Trophoblast cell (in vitro differentiated cells and primary cell): Measurements from ENCODE around the gene DND1.
"Not testable (repeated sequence)": the region's sequence is repeated elsewhere in the genome, so short reads cannot be mapped to it uniquely, and the experiment has no call there.

Experiments used
- DNase-seq, 2 donors: peaks; one replicate each; pipeline ENCODE4 v3.0.0-alpha.2; 2016
- H2AFZ ChIP-seq: 2 replicates; pipeline ENCODE4 v1.6.1; 2013; ENCODE audit warnings: low read length, moderate library complexity, mild to moderate bottlenecking; ENCODE audit not compliant: insufficient read depth, poor library complexity
- H2AK5ac ChIP-seq: 2 replicates; pipeline ENCODE4 v1.6.1; 2013; ENCODE audit warnings: mild to moderate bottlenecking, low read length
- H2BK120ac ChIP-seq: 2 replicates; pipeline ENCODE4 v1.6.1; 2013; ENCODE audit warnings: low read length, mild to moderate bottlenecking, moderate library complexity; ENCODE audit not compliant: insufficient read depth, poor library complexity
- H2BK12ac ChIP-seq: 2 replicates; pipeline ENCODE4 v1.6.1; 2013; ENCODE audit warnings: mild to moderate bottlenecking, low read length, moderate library complexity
- H2BK5ac ChIP-seq: 2 replicates; pipeline ENCODE4 v1.6.1; 2013; ENCODE audit warnings: low read length, low read depth, moderate library complexity, mild to moderate bottlenecking; ENCODE audit not compliant: poor library complexity
- H3K14ac ChIP-seq: 2 replicates; pipeline ENCODE4 v1.6.1; 2013; ENCODE audit warnings: mild to moderate bottlenecking, low read length
- H3K18ac ChIP-seq: 2 replicates; pipeline ENCODE4 v1.6.1; 2013; ENCODE audit warnings: mild to moderate bottlenecking, low read length
- H3K23ac ChIP-seq: 2 replicates; pipeline ENCODE4 v1.6.1; 2013; ENCODE audit warnings: low read length
- H3K27ac ChIP-seq: 2 replicates; pipeline ENCODE4 v1.5.1; 2013; ENCODE audit warnings: low read depth, mild to moderate bottlenecking, inconsistent platforms, low read length, moderate library complexity
- H3K27me3 ChIP-seq: 2 replicates; pipeline ENCODE4 v1.6.1; 2013; ENCODE audit warnings: inconsistent platforms, mild to moderate bottlenecking, low read length, moderate library complexity; ENCODE audit not compliant: insufficient read depth
- H3K36me3 ChIP-seq, 2 experiments: 1 replicate in 1 of 2; 2 replicates in 1 of 2; pipeline ENCODE4 v1.6.1; 2013; ENCODE audit warnings: low read length in 2 of 2, mild to moderate bottlenecking in 2 of 2, moderate library complexity in 1 of 2; ENCODE audit not compliant: insufficient read depth in 2 of 2, control insufficient read depth in 1 of 2
- H3K4ac ChIP-seq: 2 replicates; pipeline ENCODE4 v1.6.1; 2013; ENCODE audit warnings: low read depth, mild to moderate bottlenecking, low read length, moderate library complexity
- H3K4me1 ChIP-seq, 2 experiments: 1 replicate in 1 of 2; 2 replicates in 1 of 2; pipeline ENCODE4 v1.6.1; 2013; ENCODE audit warnings: low read length in 2 of 2, mild to moderate bottlenecking in 2 of 2, moderate library complexity in 1 of 2; ENCODE audit not compliant: insufficient read depth in 2 of 2, control insufficient read depth in 1 of 2
- H3K4me2 ChIP-seq: 2 replicates; pipeline ENCODE4 v1.6.1; 2013; ENCODE audit warnings: inconsistent platforms, mild to moderate bottlenecking, low read length, moderate library complexity
- H3K4me3 ChIP-seq: 2 replicates; pipeline ENCODE4 v1.5.1; 2013; ENCODE audit warnings: mild to moderate bottlenecking, low read depth, low read length, inconsistent platforms
- H3K79me1 ChIP-seq: one replicate; pipeline ENCODE4 v1.6.1; 2013; ENCODE audit warnings: low read length
- H3K79me2 ChIP-seq: 2 replicates; pipeline ENCODE4 v1.6.1; 2013; ENCODE audit warnings: low read length, mild to moderate bottlenecking; ENCODE audit not compliant: control insufficient read depth, insufficient read depth, poor library complexity
- H3K9ac ChIP-seq: 2 replicates; pipeline ENCODE4 v1.6.1; 2013; ENCODE audit warnings: mild to moderate bottlenecking, low read length
- H3K9me3 ChIP-seq: 2 replicates; pipeline ENCODE4 v1.6.1; 2013; ENCODE audit warnings: low read depth, mild to moderate bottlenecking, control low read depth, inconsistent platforms, low read length; ENCODE audit not compliant: insufficient read depth
- H4K12ac ChIP-seq: 2 replicates; pipeline ENCODE4 v1.6.1; 2013; ENCODE audit warnings: low read depth, mild to moderate bottlenecking, low read length, moderate library complexity
- H4K8ac ChIP-seq: 2 replicates; pipeline ENCODE4 v1.6.1; 2013; ENCODE audit warnings: low read depth, mild to moderate bottlenecking, low read length, moderate library complexity
- H4K91ac ChIP-seq: one replicate; pipeline ENCODE4 v1.6.1; 2013; ENCODE audit warnings: low read depth, mild to moderate bottlenecking, low read length, moderate library complexity
- WGBS: extraction: QIAGEN DNeasy Blood & Tissue Kit; methylation state at CpG from one replicate; pipeline ENCODE4 v1.1.7; 2013; ENCODE audit warnings: missing lambda C conversion rate; ENCODE audit not compliant: insufficient read length, insufficient coverage; ENCODE audit errors: extremely low coverage; 5-methylcytosine and 5-hydroxymethylcytosine counted together

Gene DND1

GRCh38 chr5:140641716-140642115, 31.7 kb downstream of the DND1 start:
- Histone ChIP-seq H2BK12ac (no peak overlapping the region), H4K8ac (no peak overlapping the region), H3K36me3 (peaks cover 18 to 30% of the 10 kb centered on the region in 2 experiments), H3K14ac (no peak overlapping the region), H2AK5ac (no peak overlapping the region), H3K4me2 (no peak overlapping the region), H3K4me3 (no peak overlapping the region), H3K23ac (no peak overlapping the region), H3K4ac (no peak overlapping the region), H4K91ac (no peak overlapping the region), H3K27ac (no peak overlapping the region), H3K4me1 (peaks cover 5 to 11% of the 10 kb centered on the region in 2 experiments), H3K18ac (no peak overlapping the region), H2BK5ac (no peak overlapping the region), H3K27me3 (no peaks in the 10 kb centered on the region), H3K9ac (no peak overlapping the region), H3K79me1 (peaks cover 4% of the 10 kb centered on the region), H2AFZ (no peak overlapping the region), H4K12ac (peak overlapping the region; percentile 27), H3K79me2 (peaks cover 4% of the 10 kb centered on the region), H3K9me3 (no peaks in the 10 kb centered on the region), H2BK120ac (no peak overlapping the region)
- DNase-seq = no peak
- WGBS = no CpG with 5 or more reads among the region's 8 CpGs

- peak within 1 kb of the TSS; percentile 83 for H3K14ac ChIP-seq
Measured at GRCh38 chr5:140639148-140639981, 34.0 kb downstream of the DND1 start, which contains the start of gene TMCO6. Gene TMCO6 (plus strand): TSS chr5:140639451. CDS start chr5:140639528, 77 bp downstream.

GRCh38 chr5:140638898-140639147, 34.6 kb downstream of the DND1 start:
- Histone ChIP-seq H4K8ac (peak overlapping the region; percentile 24), H3K36me3 (peaks cover 11 to 13% of the 10 kb centered on the region in 2 experiments), H3K4me2 (peak overlapping the region; percentile 62), H2BK120ac (peak overlapping the region; percentile 11)
- not testable (repeated sequence) for H2BK5ac ChIP-seq, H4K91ac ChIP-seq, H3K79me1 ChIP-seq, H3K9me3 ChIP-seq, H2AFZ ChIP-seq, H3K18ac ChIP-seq, H3K9ac ChIP-seq, H3K23ac ChIP-seq, DNase-seq, H3K4me3 ChIP-seq, H3K27me3 ChIP-seq, H3K79me2 ChIP-seq, H2BK12ac ChIP-seq, H3K4ac ChIP-seq, H3K14ac ChIP-seq, H2AK5ac ChIP-seq, H4K12ac ChIP-seq, H3K27ac ChIP-seq, H3K4me1 ChIP-seq
- no CpG with 5 or more reads among the region's 9 CpGs for WGBS

More at GRCh38 chr5:140639148-140639981, 34.0 kb downstream of the DND1 start, which contains the start of gene TMCO6:
- Histone ChIP-seq H3K4ac (peak within 1 kb of the TSS; percentile 22), H4K91ac (peak within 1 kb of the TSS; percentile 81), H2BK5ac (peak within 1 kb of the TSS; percentile 59), H3K4me3 (peak within 1 kb of the TSS; percentile 81), H3K27ac (peak within 1 kb of the TSS; percentile 30), H3K9me3 (no peaks in the 10 kb centered on the region), H2AK5ac (no peak within 1 kb of the TSS), H3K18ac (peak within 1 kb of the TSS; percentile 77), H3K79me2 (peaks cover 4% of the 10 kb centered on the region), H3K36me3 (peaks cover 11 to 18% of the 10 kb centered on the region in 2 experiments), H3K4me1 (peaks cover 5 to 10% of the 10 kb centered on the region in 2 experiments), H2AFZ (peak within 1 kb of the TSS; percentile 92), H3K4me2 (peak within 1 kb of the TSS; percentile 81), H4K8ac (peak within 1 kb of the TSS; percentile 90), H4K12ac (peak within 1 kb of the TSS; percentile 37), H2BK12ac (peak within 1 kb of the TSS; percentile 17), H3K23ac (no peak within 1 kb of the TSS), H3K9ac (peak within 1 kb of the TSS; percentile 44), H3K79me1 (peaks cover 4% of the 10 kb centered on the region), H2BK120ac (peak within 1 kb of the TSS; percentile 33), H3K27me3 (no peaks in the 10 kb centered on the region)
- WGBS = no CpG with 5 or more reads among the region's 63 CpGs
- peak; percentile 97 for DNase-seq

GRCh38 chr5:140637371-140638100, 35.8 kb downstream of the DND1 start:
- DNase-seq = no peak
- Histone ChIP-seq H4K8ac (no peak overlapping the region), H2BK12ac (no peak overlapping the region), H4K91ac (no peak overlapping the region), H3K4me1 (peaks cover 5 to 10% of the 10 kb centered on the region in 2 experiments), H3K23ac (no peak overlapping the region), H2AFZ (no peak overlapping the region), H2BK5ac (no peak overlapping the region), H3K4me2 (no peak overlapping the region), H3K36me3 (peaks cover 2 to 4% of the 10 kb centered on the region in 2 experiments), H3K4ac (no peak overlapping the region), H3K4me3 (no peak overlapping the region), H4K12ac (no peak overlapping the region), H3K9me3 (peaks cover 7% of the 10 kb centered on the region), H2AK5ac (no peak overlapping the region), H3K9ac (no peak overlapping the region), H3K27me3 (no peaks in the 10 kb centered on the region), H3K79me1 (peaks cover 4% of the 10 kb centered on the region), H3K18ac (no peak overlapping the region), H3K79me2 (peaks cover 4% of the 10 kb centered on the region), H3K27ac (no peak overlapping the region), H2BK120ac (no peak overlapping the region), H3K14ac (no peak overlapping the region)
- no CpG with 5 or more reads among the region's 10 CpGs for WGBS
